Ovary (tissue), 10 donors: ENCODE data around the gene YAP1. TPM values are rescaled to one million over a fixed set of nuclear protein-coding genes. Genes with fewer than 3 reads are reported as not detected.

Source experiments
- DNase-seq, 5 donors: peaks; one replicate each; pipeline ENCODE4 v3.0.0-alpha.2; 2019 to 2020
- H3K27ac ChIP-seq, 2 donors: fragments of 200-600 bp; one replicate each; pipeline versions ENCODE4 v1.5.1 to v1.8.0; 2019 to 2022
- H3K27me3 ChIP-seq: fragments of 200-600 bp; one replicate; pipeline ENCODE4 v1.8.0; 2022
- H3K36me3 ChIP-seq: fragments of 200-600 bp; sonication (generic); one replicate; pipeline ENCODE4 v1.5.1; 2019
- H3K4me1 ChIP-seq: one replicate; pipeline ENCODE4 v1.8.1; 2013; ENCODE audit warnings: mild to moderate bottlenecking, moderate library complexity; ENCODE audit not compliant: insufficient read depth
- H3K4me3 ChIP-seq: fragments of 200-600 bp; sonication (generic); one replicate; pipeline ENCODE4 v1.5.1; 2017
- H3K9me3 ChIP-seq, 2 donors: fragments of 200-600 bp in 1 of 2; sonication (generic) in 1 of 2; one replicate each; pipeline versions ENCODE4 v1.5.1 to v1.8.1; 2013 to 2019; ENCODE audit warnings: mild to moderate bottlenecking in 1 of 2, moderate library complexity in 1 of 2
- CTCF ChIP-seq, 3 donors: fragments of 450-650 bp in 2 of 3; fragments of 200-600 bp in 1 of 3; IDR thresholded peaks; one replicate each; pipeline versions ENCODE4 v1.5.1 to v1.8.0; 2016 to 2022; ENCODE audit warnings: antibody characterized with exemption in 3 of 3, mild to moderate bottlenecking in 1 of 3
- EP300 ChIP-seq: sonication (generic); formaldehyde crosslinking; IDR thresholded peaks from one replicate; pipeline ENCODE4 v1.6.1; 2017; ENCODE audit warnings: antibody characterized with exemption
- POLR2A ChIP-seq: fragments of 450-650 bp; IDR thresholded peaks from one replicate; pipeline ENCODE4 v1.6.1; 2017; ENCODE audit warnings: antibody characterized with exemption, mild to moderate bottlenecking, moderate library complexity
- WGBS, 3 donors: extraction: QIAGEN DNeasy Blood & Tissue Kit in 1 of 3; methylation state at CpG; one replicate each; pipeline versions ENCODE4 v1.1.5 to v1.1.7; 2013 to 2017; 5-methylcytosine and 5-hydroxymethylcytosine counted together
- intact Hi-C, 4 donors: fragments of 100-400 bp; cut with DNase I; formaldehyde crosslinking; loops; one replicate each; pipeline versions ENCODE4 v1.11.0 to v1.15.1; 2022 to 2023
- long read RNA-seq, 3 donors: library from polyadenylated mRNA in 2 of 3; unstranded in 2 of 3; transcript quantifications; one replicate each; pipeline ENCODE4 v2.0.0 and lab custom pipeline, GENCODE V29; 2021 to 2026
- polyA plus RNA-seq, 2 donors: library from polyadenylated mRNA; stranded (reverse); fragments of 200-250 nt in 1 of 2; fragments of 350-450 nt in 1 of 2; fragmentation: Illumina TruSeq in 1 of 2; extraction: RNeasy Lipid Tissue Mini Kit (QIAGEN cat#74804) in 1 of 2; gene quantifications; one replicate each; pipeline ENCODE4 v1.2.3, GENCODE V29; 2013 to 2014
- total RNA-seq, 7 donors: library from RNA; depleted of rRNA in 2 of 7; stranded (reverse); fragments of >200 nt in 2 of 7; fragmentation: NEBNext Ultra II Directional in 3 of 7; extraction: Animal tissue kit (Norgen Biotek cat#: 25700) in 3 of 7; gene quantifications; one replicate each; pipeline versions ENCODE4 v1.1.0 to v1.2.4, GENCODE V29; 2016 to 2023
- donor health status: DM: no; HTN: no; CAD: no; lungs with moderate emphysema.
- donor health status: DM: no; HTN: no; CAD: no.
- donor health status: Bipolar disorder and iron deficiency.
- donor health status: DM: yes; HTN: yes; CAD: no.
- donor health status: DM: no; HTN: no; CAD: no.
- donor health status: DM: yes; HTN: yes; CAD: no.

YAP1 gene
- total RNA-seq (100 to 1,000 TPM; 104 to 184 (median 147) TPM), polyA plus RNA-seq (100 to 1,000 TPM in 1 of 2 donors, 10 to 100 TPM in 1; 70.3 to 152 TPM)
- long read RNA-seq, donor 1, full-length matches to known transcripts: 42 of 76 reads
- long read RNA-seq, donor 1, partial matches to known transcripts: 14 of 76 reads
- long read RNA-seq, donor 1, other reads (novel, unspliced or antisense): 20 of 76 reads
- long read RNA-seq, donor 2, full-length matches to known transcripts: 17 of 34 reads
- long read RNA-seq, donor 2, partial matches to known transcripts: 17 of 34 reads
- long read RNA-seq, donor 2, other reads (novel, unspliced or antisense): 0 of 34 reads
- long read RNA-seq, donor 3, full-length matches to known transcripts: 47 of 90 reads
- long read RNA-seq, donor 3, partial matches to known transcripts: 9 of 90 reads
- long read RNA-seq, donor 3, other reads (novel, unspliced or antisense): 34 of 90 reads

- H3K4me3 ChIP-seq: peak within 1 kb of the TSS; percentile 89
- no peaks in the 10 kb centered on the region for H3K27me3 ChIP-seq
- H3K9me3 ChIP-seq: no peaks in the 10 kb centered on the region
- peak within 1 kb of the TSS; percentile 99 for H3K27ac ChIP-seq
- peak; percentile 90 to 94 (median 91) for DNase-seq
- TF ChIP-seq EP300 (peak; percentile 48), POLR2A (peak; percentile 66), CTCF (IDR thresholded peaks at IDR 0.05) (peak in 2 of 3 donors; percentile 24 to 26)
- no peaks in the 10 kb centered on the region for H3K36me3 ChIP-seq
- intact Hi-C loops: loop anchor here (2.0 to 10.0 kb wide), 5 partner anchors 65 to 175 kb away; no protein-coding TSS in a partner anchor
- 1% methylated on average over 92 to 104 of the region's 104 CpGs for WGBS, 3 donors
- H3K4me1 ChIP-seq: peaks cover 4% of the 10 kb centered on the region
These were observed at the start of gene YAP1 for GRCh38 chr11:102109896-102110760. Gene YAP1 (plus strand): TSS chr11:102110447. CDS start chr11:102110849, 402 bp downstream.

- 47 to 59% (median 51%) methylated on average over 2 of the region's 2 CpGs for WGBS, 3 donors
- Histone ChIP-seq H3K9me3 (no peaks in the 10 kb centered on the region), H3K4me1 (no peaks in the 10 kb centered on the region), H3K27me3 (no peaks in the 10 kb centered on the region), H3K36me3 (no peaks in the 10 kb centered on the region), H3K4me3 (no peak overlapping the region), H3K27ac (no peak overlapping the region)
- intact Hi-C loops: no loop called here
- DNase-seq: no peak
- TF ChIP-seq EP300: no peak
- TF ChIP-seq CTCF (IDR thresholded peaks at IDR 0.05): no peak
- no peak for TF ChIP-seq POLR2A
These were observed 49.0 kb upstream of the YAP1 start for GRCh38 chr11:102061276-102061675.

DNA sequence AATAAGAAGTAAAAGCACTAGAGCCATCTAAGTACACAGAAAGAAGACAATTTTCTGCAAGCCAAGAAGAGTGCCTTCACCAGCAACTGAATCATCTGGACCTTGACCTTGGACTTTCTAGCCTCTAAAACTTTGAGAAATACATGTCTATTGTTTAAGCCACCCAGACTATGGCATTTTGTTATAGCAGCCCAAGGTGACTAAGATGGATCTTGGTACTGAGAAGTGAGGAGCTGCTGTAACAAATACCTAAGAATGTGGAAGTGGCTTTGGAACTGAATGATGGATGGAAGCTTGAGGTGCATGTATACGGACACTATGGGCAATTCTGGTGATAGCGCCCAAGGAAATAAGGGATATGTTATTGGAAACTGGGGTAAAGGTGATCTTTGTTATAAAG is 48.1 kb upstream of the YAP1 start:
- H3K4me1 ChIP-seq: no peaks in the 10 kb centered on the region
- intact Hi-C loops: no loop called here
- no peak for TF ChIP-seq POLR2A
- TF ChIP-seq EP300: no peak
- no peak for TF ChIP-seq CTCF (IDR thresholded peaks at IDR 0.05)
- H3K27ac ChIP-seq: no peak overlapping the region
- no peaks in the 10 kb centered on the region for H3K9me3 ChIP-seq
- H3K4me3 ChIP-seq: no peak overlapping the region
- no peaks in the 10 kb centered on the region for H3K27me3 ChIP-seq
- no peak for DNase-seq
- no peaks in the 10 kb centered on the region for H3K36me3 ChIP-seq
- WGBS, 3 donors: 94 to 99% (median 96%) methylated on average over 2 of the region's 2 CpGs

- 96 to 97% (median 97%) methylated on average over 2 of the region's 2 CpGs for WGBS, 3 donors
- Histone ChIP-seq H3K4me1 (no peaks in the 10 kb centered on the region), H3K36me3 (no peaks in the 10 kb centered on the region), H3K9me3 (no peaks in the 10 kb centered on the region), H3K27ac (no peak overlapping the region), H3K27me3 (no peaks in the 10 kb centered on the region), H3K4me3 (no peak overlapping the region)
- intact Hi-C loops: no loop called here
- no peak for TF ChIP-seq POLR2A
- no peak for TF ChIP-seq CTCF (IDR thresholded peaks at IDR 0.05)
- TF ChIP-seq EP300: no peak
- DNase-seq: no peak
These were observed 45.9 kb upstream of the YAP1 start for GRCh38 chr11:102064316-102064715.
